ENCODE results near the gene GARS1.
"Not testable (repeated sequence)": the region's sequence is repeated elsewhere in the genome, so short reads cannot be mapped to it uniquely, and the experiment has no call there.

GRCh38 chr7:30570238-30570637 is 24.4 kb upstream of the GARS1 start:
- not testable (repeated sequence) for TF ChIP-seq EZH2 (IDR thresholded peaks at IDR 0.05); POLR2AphosphoS5 (IDR thresholded peaks at IDR 0.05; ENCODE audit: borderline replicate concordance, low read depth, low read length)

All from SK-N-MC (cell line).